BE2C (cell line): ENCODE results near the gene DNAJC4.
A peak's percentile ranks its signal among the peaks of the same experiment; 100 is the strongest.

Experiments
- DNase-seq: peaks from one replicate; pipeline ENCODE4 v3.0.0-alpha.2; 2020
- H3K27me3 ChIP-seq: fragments of 250-450 bp; sonication (Bioruptor Pico); 2 replicates; pipeline ENCODE4 v1.5.1; 2020; ENCODE audit warnings: mild to moderate bottlenecking
- H3K36me3 ChIP-seq: fragments of 250-450 bp; sonication (Bioruptor Pico); 2 replicates; pipeline ENCODE4 v1.5.1; 2020; ENCODE audit warnings: mild to moderate bottlenecking
- H3K4me1 ChIP-seq: fragments of 250-450 bp; sonication (Bioruptor Pico); 2 replicates; pipeline ENCODE4 v1.5.1; 2020
- H3K4me3 ChIP-seq: 2 replicates; pipeline ENCODE4 v1.5.1; 2011; ENCODE audit warnings: low read depth, low read length
- H3K9me3 ChIP-seq: fragments of 250-450 bp; sonication (Bioruptor Pico); 2 replicates; pipeline ENCODE4 v1.5.1; 2020
- CTCF ChIP-seq: IDR thresholded peaks from 2 replicates; pipeline ENCODE4 v1.5.1; 2012; ENCODE audit warnings: mild to moderate bottlenecking, low read depth, low read length

DNAJC4 gene

GRCh38 chr11:64225608-64226506 lies 4.5 kb upstream of the DNAJC4 start, which contains the start of the genes NUDT22 and TRPT1:
Gene NUDT22 (plus strand): TSS chr11:64226274. CDS start chr11:64226653, 379 bp downstream.
Gene TRPT1 (minus strand): TSS chr11:64226186. CDS start chr11:64225860, 326 bp downstream.
- H3K4me1 ChIP-seq = peaks cover 8% of the 10 kb centered on the region
- H3K4me3 ChIP-seq = peak within 1 kb of the TSS; percentile 73
- no peaks in the 10 kb centered on the region for H3K36me3 ChIP-seq
- DNase-seq = peak; percentile 87
- H3K27me3 ChIP-seq = no peaks in the 10 kb centered on the region
- no peaks in the 10 kb centered on the region for H3K9me3 ChIP-seq
- TF ChIP-seq CTCF = no peak

GRCh38 chr11:64226507-64227051 lies 3.8 kb upstream of the DNAJC4 start:
- Histone ChIP-seq H3K36me3 (no peaks in the 10 kb centered on the region), H3K9me3 (no peaks in the 10 kb centered on the region), H3K27me3 (no peaks in the 10 kb centered on the region), H3K4me1 (peaks cover 8% of the 10 kb centered on the region), H3K4me3 (peak overlapping the region; percentile 73)
- no peak for TF ChIP-seq CTCF
- no peak for DNase-seq

DNA sequence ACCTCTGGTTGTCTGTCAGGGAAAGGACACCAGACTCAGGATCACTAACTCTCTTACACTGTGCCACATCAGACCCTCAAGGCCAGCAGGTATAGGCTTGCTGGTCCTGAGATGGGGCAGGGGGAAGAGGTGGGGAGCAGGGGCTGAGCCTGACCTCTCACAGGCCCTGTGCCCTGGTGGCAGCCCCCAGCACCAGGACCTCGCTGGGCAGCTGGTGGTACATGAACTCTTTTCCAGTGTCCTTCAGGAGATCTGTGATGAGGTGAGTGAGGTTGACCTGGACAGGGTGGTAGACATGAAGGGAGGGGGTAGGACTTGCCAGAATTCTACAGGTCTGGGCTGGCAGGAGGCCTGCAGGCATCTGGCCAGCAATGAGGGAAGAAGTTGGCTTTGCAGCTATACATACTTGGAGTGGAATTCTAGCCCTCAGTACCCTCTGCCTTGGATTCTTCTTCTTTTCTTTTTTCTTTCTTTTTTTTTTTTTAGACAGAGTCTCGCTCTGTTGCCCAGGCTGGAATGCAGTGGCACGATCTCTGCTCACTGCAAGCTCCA lies 2.9 kb upstream of the DNAJC4 start:
- no peaks in the 10 kb centered on the region for H3K9me3 ChIP-seq
- TF ChIP-seq CTCF = no peak
- peaks cover 8% of the 10 kb centered on the region for H3K4me1 ChIP-seq
- H3K36me3 ChIP-seq = no peaks in the 10 kb centered on the region
- H3K4me3 ChIP-seq = peak overlapping the region; percentile 73; the same call in 1 of the 2 replicates
- H3K27me3 ChIP-seq = no peaks in the 10 kb centered on the region
- no peak for DNase-seq

DNA sequence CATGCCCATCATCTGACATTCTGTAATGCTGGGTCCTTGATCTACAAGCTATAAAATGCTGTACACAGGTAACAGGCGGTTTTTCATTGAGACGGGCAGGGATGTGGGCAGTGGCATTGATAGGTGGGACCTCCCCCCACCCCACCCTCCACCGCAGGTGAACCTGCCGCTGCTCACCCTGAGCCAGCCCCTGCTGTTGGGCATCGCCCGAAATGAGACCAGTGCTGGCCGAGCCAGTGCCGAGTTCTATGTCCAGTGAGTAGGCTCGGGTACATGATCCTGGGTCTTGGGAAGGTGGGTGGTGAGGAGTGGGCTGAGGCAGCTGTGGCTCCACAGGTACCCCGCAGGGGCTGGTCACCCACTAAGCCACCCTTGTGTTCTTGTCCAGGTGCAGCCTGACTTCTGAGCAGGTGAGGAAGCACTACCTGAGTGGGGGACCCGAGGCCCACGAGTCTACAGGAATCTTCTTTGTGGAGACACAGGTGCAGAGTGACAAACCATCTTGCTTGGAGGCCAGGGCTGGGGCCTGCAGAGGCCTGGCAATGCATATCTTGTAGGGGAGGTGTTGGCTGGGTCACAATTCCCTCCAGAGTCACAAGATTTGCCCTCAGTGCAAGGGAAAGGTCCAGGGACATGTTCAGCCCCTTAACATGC lies 1.1 kb upstream of the DNAJC4 start:
- H3K4me3 ChIP-seq = no peak overlapping the region
- H3K27me3 ChIP-seq = no peaks in the 10 kb centered on the region
- H3K4me1 ChIP-seq = no peaks in the 10 kb centered on the region; the same call in 1 of the 2 replicates
- no peaks in the 10 kb centered on the region for H3K9me3 ChIP-seq
- TF ChIP-seq CTCF = no peak
- DNase-seq = no peak
- no peaks in the 10 kb centered on the region for H3K36me3 ChIP-seq

DNA sequence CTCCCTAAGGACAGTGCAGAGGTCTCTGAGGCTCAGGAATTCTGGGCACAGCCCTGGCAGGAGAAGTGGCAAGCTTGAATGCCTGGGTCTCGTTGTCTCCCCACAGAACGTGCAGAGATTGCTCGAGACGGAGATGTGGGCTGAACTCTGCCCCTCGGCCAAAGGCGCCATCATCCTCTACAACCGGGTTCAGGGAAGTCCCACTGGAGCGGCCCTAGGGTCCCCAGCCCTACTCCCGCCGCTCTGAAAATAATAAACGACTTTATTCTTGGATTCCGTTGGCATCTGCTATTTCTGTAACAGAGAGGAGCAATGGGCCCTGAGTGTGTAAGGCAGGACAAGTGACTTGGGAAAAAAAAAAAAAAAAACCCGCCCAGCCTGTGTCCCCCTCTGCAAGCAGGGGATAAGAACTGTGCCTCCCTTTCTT lies 591 bp upstream of the DNAJC4 start:
- Histone ChIP-seq H3K27me3 (no peaks in the 10 kb centered on the region), H3K4me3 (peak overlapping the region; percentile 65), H3K36me3 (no peaks in the 10 kb centered on the region), H3K9me3 (no peaks in the 10 kb centered on the region), H3K4me1 (no peaks in the 10 kb centered on the region; the same call in 1 of the 2 replicates)
- DNase-seq = no peak
- no peak for TF ChIP-seq CTCF
